Heart left ventricle (tissue), 13 donors: ENCODE data around the gene LIF.

Source experiments
- CTCF ChIP-seq, 12 donors: fragments of 200-600 bp; sonication (generic) in 4 of 12; IDR thresholded peaks; one replicate each; pipeline versions ENCODE4 v1.5.0 to v1.8.0; 2018 to 2022; ENCODE audit warnings: antibody characterized with exemption in 12 of 12, mild to moderate bottlenecking in 5 of 12
- POLR2A ChIP-seq, 2 donors: fragments of 450-650 bp; IDR thresholded peaks; one replicate each; pipeline ENCODE4 v1.6.1; 2017; ENCODE audit warnings: antibody characterized with exemption in 2 of 2, mild to moderate bottlenecking in 2 of 2, moderate library complexity in 2 of 2
- donor health status: ischemic (EF 13 %, LVEDD 7.1; RV severe dilation, severe dysfunction).
- donor health status: DM: no; HTN: yes; CAD: no.
- donor health status: DM: no; HTN: no; CAD: no.
- donor health status: ischemic (EF 25% LVEDD 6.9; RV normal size, moderate dysfunction).
- donor health status: ischemic (EF 25% LVEDD 5.7; RV mildly dilated, moderate dysfunction).
- donor health status: ischemic (EF 35%, LVEDD 5.7; RV mildly dilated, moderate dysfunction).
- donor health status: nonischemic (EF 11% LVEDD 7.7; RV severe dilation, severe dysfunction).
- donor health status: DM: yes; HTN: yes; CAD: no.
- donor health status: PGD.
- donor health status: ischemic (EF 29% LVEDD 5.4; RV normal size, mild dysfunction).
- donor health status: nonischemic (EF 23%, LVEDD 6.1; RV moderate dilation, normal function).

GRCh38 chr22:30196141-30196879, 50.2 kb downstream of the LIF start:
- TF ChIP-seq CTCF (IDR thresholded peaks at IDR 0.05) = no peak
- TF ChIP-seq POLR2A (IDR thresholded peaks at IDR 0.05) = no peak
